Lung (tissue), 12 donors: ENCODE measurements around the gene PMEPA1. TPM values are rescaled to one million over a fixed set of nuclear protein-coding genes. Genes with fewer than 3 reads are reported as not detected.

Experiments
- ATAC-seq: fragments of 200-7000 bp; cut with Tn5 transposase; one replicate; pipeline ENCODE4 v1.9.1; 2020; ENCODE audit warnings: moderate number of reproducible peaks; ENCODE audit not compliant: insufficient read depth, low FRiP score
- DNase-seq, 3 donors: peaks; one replicate each; pipeline ENCODE4 v3.0.0-alpha.2; 2013 to 2017
- H3K27ac ChIP-seq, 2 donors: one replicate each; pipeline ENCODE4 v1.5.1; 2013; ENCODE audit warnings: mild to moderate bottlenecking in 2 of 2, moderate library complexity in 2 of 2, control low read depth in 1 of 2, inconsistent platforms in 1 of 2, low read depth in 1 of 2, low read length in 1 of 2
- H3K27me3 ChIP-seq, 3 donors: one replicate each; pipeline ENCODE4 v1.5.1; 2013; ENCODE audit warnings: low read length in 2 of 3; ENCODE audit not compliant: control insufficient read depth in 3 of 3, insufficient read depth in 3 of 3
- H3K36me3 ChIP-seq, 4 donors: one replicate each; pipeline ENCODE4 v1.5.1; 2013; ENCODE audit warnings: low read length in 4 of 4, mild to moderate bottlenecking in 1 of 4, moderate library complexity in 1 of 4; ENCODE audit not compliant: control insufficient read depth in 4 of 4, insufficient read depth in 4 of 4
- H3K4me1 ChIP-seq, 5 donors: one replicate each; pipeline ENCODE4 v1.5.1; 2013; ENCODE audit warnings: low read length in 5 of 5, mild to moderate bottlenecking in 2 of 5, moderate library complexity in 1 of 5; ENCODE audit not compliant: control insufficient read depth in 5 of 5, insufficient read depth in 5 of 5
- H3K4me3 ChIP-seq: one replicate; pipeline ENCODE4 v1.5.1; 2013; ENCODE audit warnings: mild to moderate bottlenecking, control low read depth, moderate library complexity
- H3K9ac ChIP-seq, 2 donors: one replicate each; pipeline ENCODE4 v1.5.1; 2013; ENCODE audit warnings: low read length in 2 of 2, control low read depth in 1 of 2; ENCODE audit not compliant: insufficient read depth in 1 of 2
- H3K9me3 ChIP-seq, 4 donors: one replicate each; pipeline ENCODE4 v1.5.1; 2013; ENCODE audit warnings: low read length in 3 of 4, mild to moderate bottlenecking in 1 of 4, moderate library complexity in 1 of 4; ENCODE audit not compliant: control insufficient read depth in 4 of 4, insufficient read depth in 3 of 4
- CTCF ChIP-seq: IDR thresholded peaks from 2 replicates; pipeline ENCODE4 v1.5.1; 2012; ENCODE audit warnings: mild to moderate bottlenecking; ENCODE audit errors: control extremely low read depth, extremely low read depth
- WGBS, 2 donors: extraction: QIAGEN DNeasy Blood & Tissue Kit; methylation state at CpG; one replicate each; pipeline ENCODE4 v1.1.7; 2013; 5-methylcytosine and 5-hydroxymethylcytosine counted together
- polyA plus RNA-seq, 2 donors: library from polyadenylated mRNA; stranded (reverse); fragments of 200-250 nt; gene quantifications; one replicate each; pipeline ENCODE4 v1.2.1, GENCODE V29; 2013
- total RNA-seq, 2 donors: library from RNA; depleted of rRNA in 1 of 2; stranded (reverse); fragments of >200 nt in 1 of 2; gene quantifications; one replicate each; pipeline ENCODE4 v1.2.1, GENCODE V29; 2014 to 2021
- donor health status: control.
- donor health status: control.
- donor health status: Bipolar disorder and iron deficiency.
- donor health status: healthy.
- donor health status: DM: yes; HTN: yes; CAD: no.

The PMEPA1 gene
- total and polyA plus RNA-seq, 4 donors, result 10.0 to 44.0 (median 23.9) TPM

GRCh38 chr20:57672164-57672563 lies 37.7 kb downstream of the PMEPA1 start:
- TF ChIP-seq CTCF, result no peak
- DNase-seq (peak; percentile 90 to 91 (median 90)), ATAC-seq (no peak)
- Histone ChIP-seq H3K4me3 (no peak overlapping the region), H3K27me3 (no peaks in the 10 kb centered on the region), H3K9ac (no peak overlapping the region), H3K36me3 (peaks cover 0 to 2% (median 0%) of the 10 kb centered on the region in 4 donors), H3K9me3 (no peaks in the 10 kb centered on the region), H3K27ac (peak overlapping the region in 1 of 2 donors; percentile 28), H3K4me1 (peaks cover 0 to 39% (median 30%) of the 10 kb centered on the region in 5 donors)
- 14 to 22% methylated on average over 26 of the region's 26 CpGs for WGBS, 2 donors

- no peak overlapping the region for H3K4me3 ChIP-seq
- H3K36me3 ChIP-seq, result peaks cover 0 to 2% (median 0%) of the 10 kb centered on the region in 4 donors
- H3K27ac ChIP-seq, result no peak overlapping the region
- no peak for TF ChIP-seq CTCF
- 70 to 72% methylated on average over 4 of the region's 4 CpGs for WGBS, 2 donors
- H3K27me3 ChIP-seq, result no peaks in the 10 kb centered on the region
- H3K9ac ChIP-seq, result no peak overlapping the region
- H3K9me3 ChIP-seq, result no peaks in the 10 kb centered on the region
- peaks cover 0 to 34% (median 26%) of the 10 kb centered on the region in 5 donors for H3K4me1 ChIP-seq
- ATAC-seq, result no peak
- DNase-seq, result no peak
Observed at GRCh38 chr20:57671662-57672061, 38.2 kb downstream of the PMEPA1 start.

- DNase-seq (no peak), ATAC-seq (no peak)
- no peak overlapping the region for H3K4me3 ChIP-seq
- H3K27me3 ChIP-seq, result no peaks in the 10 kb centered on the region
- no peak for TF ChIP-seq CTCF
- H3K27ac ChIP-seq, result no peak overlapping the region
- 87 to 90% methylated on average over 10 of the region's 10 CpGs for WGBS, 2 donors
- H3K36me3 ChIP-seq, result peaks cover 0 to 5% (median 0%) of the 10 kb centered on the region in 4 donors
- H3K4me1 ChIP-seq, result peaks cover 0 to 30% (median 20%) of the 10 kb centered on the region in 5 donors
- no peak overlapping the region for H3K9ac ChIP-seq
- no peaks in the 10 kb centered on the region for H3K9me3 ChIP-seq
Observed at GRCh38 chr20:57671072-57671391, 38.8 kb downstream of the PMEPA1 start.

GRCh38 chr20:57670288-57671071 lies 39.3 kb downstream of the PMEPA1 start:
- no peak overlapping the region for H3K27ac ChIP-seq
- H3K36me3 ChIP-seq, result peaks cover 0 to 3% (median 0%) of the 10 kb centered on the region in 4 donors
- no peak overlapping the region for H3K9ac ChIP-seq
- no peak overlapping the region for H3K4me3 ChIP-seq
- H3K9me3 ChIP-seq, result no peaks in the 10 kb centered on the region
- no peak for DNase-seq
- WGBS, 2 donors, result 88 to 89% methylated on average over 21 of the region's 21 CpGs
- ATAC-seq, result no peak
- peaks cover 0 to 29% (median 20%) of the 10 kb centered on the region in 5 donors for H3K4me1 ChIP-seq
- no peak for TF ChIP-seq CTCF
- H3K27me3 ChIP-seq, result no peaks in the 10 kb centered on the region
